NT2/D1 (cell line): Measurements from ENCODE around the gene ULK4.

Experiments used
- DNase-seq: peaks from one replicate; pipeline ENCODE4 v3.0.0-alpha.2; 2011; ENCODE audit warnings: low read depth, low spot score
- H3K27me3 ChIP-seq: 2 replicates; pipeline ENCODE4 v1.6.0; 2011; ENCODE audit warnings: mild to moderate bottlenecking; ENCODE audit not compliant: insufficient read length, insufficient read depth
- H3K36me3 ChIP-seq: 2 replicates; pipeline ENCODE4 v1.6.1; 2011; ENCODE audit warnings: mild to moderate bottlenecking, low read length, mixed read lengths; ENCODE audit not compliant: insufficient read depth, insufficient read length
- H3K4me1 ChIP-seq: 2 replicates; pipeline ENCODE4 v1.5.1; 2011; ENCODE audit not compliant: insufficient read depth, insufficient read length
- H3K4me3 ChIP-seq: 2 replicates; pipeline ENCODE4 v1.5.1; 2011; ENCODE audit warnings: low read depth; ENCODE audit not compliant: insufficient read length
- H3K9ac ChIP-seq: 2 replicates; pipeline ENCODE4 v1.6.0; 2011; ENCODE audit warnings: low read depth; ENCODE audit not compliant: insufficient read length
- H3K9me3 ChIP-seq: 2 replicates; pipeline ENCODE4 v1.5.1; 2011; ENCODE audit warnings: mild to moderate bottlenecking, low read length; ENCODE audit not compliant: insufficient read depth
- SUZ12 ChIP-seq: IDR thresholded peaks from 2 replicates; pipeline ENCODE4 v1.6.1; 2011; ENCODE audit not compliant: insufficient read length, insufficient read depth; ENCODE audit errors: extremely low read depth
- YY1 ChIP-seq: IDR thresholded peaks from 2 replicates; pipeline ENCODE4 v1.6.1; 2011; ENCODE audit not compliant: insufficient read length, insufficient read depth
- ZNF274 ChIP-seq: IDR thresholded peaks from 2 replicates; pipeline ENCODE4 v1.6.1; 2011; ENCODE audit warnings: mild to moderate bottlenecking, low read depth, low read length

The ULK4 gene

GRCh38 chr3:41961751-41962679 lies at the start of gene ULK4:
Gene ULK4, minus strand, starts transcription at chr3:41962103. Its CDS starts 7,344 bp downstream, at chr3:41954759.
- Histone ChIP-seq H3K36me3 (no peaks in the 10 kb centered on the region), H3K4me3 (peak within 1 kb of the TSS; percentile 95), H3K9ac (peak within 1 kb of the TSS; percentile 91), H3K9me3 (no peaks in the 10 kb centered on the region), H3K4me1 (no peaks in the 10 kb centered on the region), H3K27me3 (peaks cover 14% of the 10 kb centered on the region)
- peak; percentile 98 for DNase-seq
- TF ChIP-seq ZNF274 (no peak), YY1 (no peak), SUZ12 (no peak)

GRCh38 chr3:42010530-42010929 lies 48.6 kb upstream of the ULK4 start:
- peaks cover 6% of the 10 kb centered on the region for H3K4me1 ChIP-seq
- H3K4me3 ChIP-seq = no peak overlapping the region

GRCh38 chr3:42009456-42009855 lies 47.6 kb upstream of the ULK4 start:
- DNase-seq = no peak
- no peak overlapping the region for H3K9ac ChIP-seq

More at GRCh38 chr3:42010530-42010929, 48.6 kb upstream of the ULK4 start:
- DNase-seq = no peak
- Histone ChIP-seq H3K36me3 (no peaks in the 10 kb centered on the region), H3K27me3 (peaks cover 12% of the 10 kb centered on the region), H3K9ac (no peak overlapping the region), H3K9me3 (no peaks in the 10 kb centered on the region)
- TF ChIP-seq SUZ12 = no peak
- no peak for TF ChIP-seq ZNF274
- TF ChIP-seq YY1 = no peak

GRCh38 chr3:42007785-42008184 lies 45.9 kb upstream of the ULK4 start:
- no peaks in the 10 kb centered on the region for H3K4me1 ChIP-seq

More at GRCh38 chr3:42009456-42009855, 47.6 kb upstream of the ULK4 start:
- TF ChIP-seq YY1 (no peak), SUZ12 (no peak), ZNF274 (no peak)
- Histone ChIP-seq H3K4me3 (no peak overlapping the region), H3K4me1 (no peaks in the 10 kb centered on the region), H3K9me3 (no peaks in the 10 kb centered on the region), H3K36me3 (no peaks in the 10 kb centered on the region), H3K27me3 (peaks cover 5% of the 10 kb centered on the region)

GRCh38 chr3:42005401-42005800 lies 43.5 kb upstream of the ULK4 start:
- Histone ChIP-seq H3K36me3 (no peaks in the 10 kb centered on the region), H3K4me3 (no peak overlapping the region), H3K9me3 (peaks cover 7% of the 10 kb centered on the region), H3K4me1 (no peaks in the 10 kb centered on the region), H3K9ac (no peak overlapping the region), H3K27me3 (no peaks in the 10 kb centered on the region)
- TF ChIP-seq ZNF274 (no peak), YY1 (no peak), SUZ12 (no peak)
- no peak for DNase-seq

More at GRCh38 chr3:42007785-42008184, 45.9 kb upstream of the ULK4 start:
- TF ChIP-seq YY1 = no peak
- TF ChIP-seq SUZ12 = no peak
- TF ChIP-seq ZNF274 = no peak
- no peak for DNase-seq
- Histone ChIP-seq H3K4me3 (no peak overlapping the region), H3K27me3 (no peaks in the 10 kb centered on the region), H3K9me3 (peaks cover 3% of the 10 kb centered on the region), H3K36me3 (no peaks in the 10 kb centered on the region), H3K9ac (no peak overlapping the region)

- H3K27me3 ChIP-seq = no peaks in the 10 kb centered on the region
These were observed 40.9 kb upstream of the ULK4 start for GRCh38 chr3:42002790-42003189.

GRCh38 chr3:42001777-42002176 lies 39.9 kb upstream of the ULK4 start:
- Histone ChIP-seq H3K4me3 (no peak overlapping the region), H3K9ac (no peak overlapping the region), H3K9me3 (peaks cover 7% of the 10 kb centered on the region), H3K27me3 (no peaks in the 10 kb centered on the region), H3K36me3 (no peaks in the 10 kb centered on the region), H3K4me1 (no peaks in the 10 kb centered on the region)
- TF ChIP-seq ZNF274 = no peak
- TF ChIP-seq YY1 = no peak
- no peak for TF ChIP-seq SUZ12
- DNase-seq = no peak

More at GRCh38 chr3:42002790-42003189, 40.9 kb upstream of the ULK4 start:
- TF ChIP-seq ZNF274 = no peak
- no peak for TF ChIP-seq SUZ12
- TF ChIP-seq YY1 = no peak
- DNase-seq = no peak
- Histone ChIP-seq H3K4me3 (no peak overlapping the region), H3K36me3 (no peaks in the 10 kb centered on the region), H3K4me1 (no peaks in the 10 kb centered on the region), H3K9me3 (peaks cover 7% of the 10 kb centered on the region), H3K9ac (no peak overlapping the region)
